Measurements from ENCODE around the gene COA7. TPM values are rescaled to one million over a fixed set of nuclear protein-coding genes. Genes with fewer than 3 reads are reported as not detected.

The COA7 gene
- total and polyA plus RNA-seq, 10 of the 15 experiments (the other 5 are each of a cell fraction or from before 2014, with no cell fraction given), result 7.5 to 20.2 (median 15.4) TPM

GRCh38 chr1:52695627-52696026 is 2.5 kb downstream of the COA7 start:
- TSS peak; percentile 63 for BruUV-seq (replicated peaks)
- FAIRE-seq, result no peak
- Histone ChIP-seq H3K4me1 (ENCODE audit: control insufficient read depth, insufficient read depth, low read length) (no peaks in the 10 kb centered on the region; the same call in 1 of the 2 replicates), H3K27ac (ENCODE audit: control insufficient read depth, insufficient read depth) (no peak overlapping the region), H3K36me3 (ENCODE audit: control insufficient read depth in 2 of 2, insufficient read depth in 2 of 2, low read length in 1 of 2) (peaks cover 1 to 14% of the 10 kb centered on the region in 2 experiments; a peak in 3 of 4 replicates), H3K9me3 (replicated peaks; ENCODE audit: control insufficient read depth, insufficient read depth, low read length) (no peaks in the 10 kb centered on the region), H4K20me1 (ENCODE audit: control insufficient read depth, insufficient read depth) (no peaks in the 10 kb centered on the region), H3K79me2 (ENCODE audit: control insufficient read depth, insufficient read depth, low read length) (peaks cover 27% of the 10 kb centered on the region), H2AFZ (ENCODE audit: control insufficient read depth, low read depth, low read length) (no peak overlapping the region), H3K4me3 (no peak overlapping the region), H3K9ac (ENCODE audit: control insufficient read depth, insufficient read depth, low read length) (no peak overlapping the region), H3K27me3 (replicated peaks in 1 of 2; ENCODE audit: control insufficient read depth in 2 of 2, insufficient read depth in 2 of 2, low read length in 1 of 2) (no peaks in the 10 kb centered on the region), H3K4me2 (ENCODE audit: control insufficient read depth, insufficient read depth) (no peak overlapping the region)
- ChIA-PET CTCF (no interaction called here), POLR2A (interaction anchor here (0.6 kb wide), 1 partner anchor 116 kb away, joined by 6 read pairs; no protein-coding TSS in a partner anchor), RAD21 (ENCODE audit: unreplicated experiment) (no interaction called here), SMC1A (ENCODE audit: uncharacterized antibody, unreplicated experiment) (interaction anchor here (1.1 kb wide), 1 partner anchor 15 kb away, joined by 3 read pairs; no protein-coding TSS in a partner anchor)
- intact Hi-C loops (cut with micrococcal nuclease; ENCODE audit: unreplicated experiment), result no loop called here
- TF ChIP-seq TCF3 (IDR thresholded peaks at IDR 0.05; ENCODE audit: borderline replicate concordance, insufficient read depth, low read depth, low read length) (no peak), NFYA (IDR thresholded peaks at IDR 0.05; ENCODE audit: borderline replicate concordance, low read depth, low read length) (no peak), SIN3A (IDR thresholded peaks at IDR 0.05; ENCODE audit: low read depth, low read length) (no peak), ZBTB11 (CRISPR knock-in tag; IDR thresholded peaks at IDR 0.05) (no peak), ZBTB4 (CRISPR knock-in tag; IDR thresholded peaks at IDR 0.05) (no peak), E4F1 (IDR thresholded peaks at IDR 0.05; ENCODE audit: borderline replicate concordance, partially characterized antibody) (no peak), HSF1 (IDR thresholded peaks at IDR 0.05; ENCODE audit: low read depth, low read length) (no peak), TARDBP (IDR thresholded peaks at IDR 0.05; ENCODE audit: borderline replicate concordance) (no peak), JUND (IDR thresholded peaks at IDR 0.05; ENCODE audit: low read depth, low read length) (no peak), CHD1 (IDR thresholded peaks at IDR 0.05; ENCODE audit: low read depth, low read length) (no peak)
- WGBS (ENCODE audit: insufficient coverage, insufficient replicate concordance, low lambda C conversion rate, missing lambda C conversion rate), result 82% methylated on average over 7 of the region's 7 CpGs
- no peak for ATAC-seq
- DNase-seq (ENCODE audit: low read depth, low spot score), result no peak
- in situ Hi-C loops (cut with MboI), result no loop called here
